OCI-LY3 (cell line): ENCODE data around the gene ARHGEF11.

Experiments used
- CTCF ChIP-seq: fragments of 200-600, 300-600 bp; sonication (generic); IDR thresholded peaks from 2 replicates; pipeline ENCODE4 v1.5.1; 2014; ENCODE audit warnings: antibody characterized with exemption, low read length, low read depth
- EZH2phosphoT487 ChIP-seq: fragments of 200-600 bp; shearing (Covaris generic); IDR thresholded peaks from 2 replicates; pipeline ENCODE4 v1.6.1; 2018; ENCODE audit warnings: antibody characterized with exemption, mixed run types, low read depth

- no peak for TF ChIP-seq CTCF
- TF ChIP-seq EZH2phosphoT487: no peak
These were observed 152.2 kb downstream of the ARHGEF11 start, which contains the start of gene PEAR1 for GRCh38 chr1:156893048-156893953.
